Neural progenitor cell (in vitro differentiated cells): Measurements from ENCODE around the gene RBM34. TPM values are rescaled to one million over a fixed set of nuclear protein-coding genes. Genes with fewer than 3 reads are reported as not detected.

Experiments
- DNase-seq: peaks from one replicate; pipeline ENCODE4 v3.0.0-alpha.2; 2016; ENCODE audit warnings: low spot score
- H2AFZ ChIP-seq: fragments of 200-600 bp; sonication (generic); replicated peaks from 2 replicates; pipeline ENCODE4 v1.6.1; 2016; ENCODE audit warnings: antibody characterized with exemption
- H3F3A ChIP-seq: fragments of 200-600 bp; sonication (generic); 2 replicates; pipeline ENCODE4 v1.6.1; 2016; ENCODE audit warnings: antibody characterized with exemption, low read depth
- H3K27ac ChIP-seq: fragments of 200-600 bp; sonication (generic); 2 replicates; pipeline ENCODE4 v1.5.1; 2016; ENCODE audit warnings: mild to moderate bottlenecking
- H3K27me3 ChIP-seq: fragments of 200-600 bp; sonication (generic); 2 replicates; pipeline ENCODE4 v1.6.1; 2016; ENCODE audit warnings: mild to moderate bottlenecking, moderate library complexity
- H3K36me3 ChIP-seq: fragments of 200-600 bp; sonication (generic); 2 replicates; pipeline ENCODE4 v1.5.1; 2016
- H3K4me1 ChIP-seq: fragments of 200-600 bp; sonication (generic); 2 replicates; pipeline ENCODE4 v1.6.1; 2016; ENCODE audit warnings: mixed run types
- H3K4me2 ChIP-seq: fragments of 200-600 bp; sonication (generic); 2 replicates; pipeline ENCODE4 v1.6.1; 2016
- H3K4me3 ChIP-seq: fragments of 200-600 bp; sonication (generic); 2 replicates; pipeline ENCODE4 v1.5.1; 2016
- H3K79me2 ChIP-seq: fragments of 200-600 bp; sonication (generic); 2 replicates; pipeline ENCODE4 v1.6.1; 2016; ENCODE audit warnings: low read depth
- H3K9ac ChIP-seq: fragments of 200-600 bp; sonication (generic); 2 replicates; pipeline ENCODE4 v1.6.1; 2016
- H3K9me3 ChIP-seq: fragments of 200-600 bp; sonication (generic); 2 replicates; pipeline ENCODE4 v1.5.1; 2016; ENCODE audit warnings: low read depth
- H4K20me1 ChIP-seq: fragments of 200-600 bp; sonication (generic); 2 replicates; pipeline ENCODE4 v1.6.1; 2016; ENCODE audit warnings: low read depth
- H3K27ac Mint-ChIP-seq: 3 replicates; pipeline ENCODE4 v1.8.0; 2021; ENCODE audit warnings: mixed read lengths
- H3K27me3 Mint-ChIP-seq: 2 replicates; pipeline ENCODE4 v1.8.0; 2022; ENCODE audit warnings: low read depth, mild to moderate bottlenecking, inconsistent platforms, moderate library complexity, mixed read lengths; ENCODE audit not compliant: insufficient read depth
- H3K36me3 Mint-ChIP-seq: 3 replicates; pipeline ENCODE4 v1.8.0; 2021; ENCODE audit warnings: mixed read lengths
- H3K4me1 Mint-ChIP-seq: 3 replicates; pipeline ENCODE4 v1.8.0; 2021; ENCODE audit warnings: mixed read lengths
- H3K4me3 Mint-ChIP-seq: 3 replicates; pipeline ENCODE4 v1.8.0; 2021; ENCODE audit warnings: mild to moderate bottlenecking, moderate library complexity, mixed read lengths
- H3K9me3 Mint-ChIP-seq: 3 replicates; pipeline ENCODE4 v1.8.0; 2020; ENCODE audit warnings: mixed read lengths
- EZH2 ChIP-seq: fragments of 200-600 bp; sonication (generic); IDR thresholded peaks from 2 replicates; pipeline ENCODE4 v1.6.1; 2017; ENCODE audit warnings: antibody characterized with exemption, mild to moderate bottlenecking, moderate library complexity
- EZH2phosphoT487 ChIP-seq: fragments of 200-600 bp; sonication (generic); IDR thresholded peaks from 2 replicates; pipeline ENCODE4 v1.6.1; 2017; ENCODE audit warnings: antibody characterized with exemption
- total RNA-seq: library from RNA; depleted of rRNA; stranded (reverse); fragments of >200 nt; gene quantifications from 2 replicates; pipeline ENCODE4 v1.2.3, GENCODE V29; 2015; ENCODE audit warnings: low replicate concordance
- TF ChIP-seq, protein P1 (sequence below): fragments of 200-600 bp; sonication (generic); IDR thresholded peaks from 2 replicates; pipeline ENCODE4 v1.5.1; 2017; ENCODE audit warnings: antibody characterized with exemption, mild to moderate bottlenecking

Gene RBM34
- total RNA-seq, 1 donor from 2014 or later = 107 TPM

DNA sequence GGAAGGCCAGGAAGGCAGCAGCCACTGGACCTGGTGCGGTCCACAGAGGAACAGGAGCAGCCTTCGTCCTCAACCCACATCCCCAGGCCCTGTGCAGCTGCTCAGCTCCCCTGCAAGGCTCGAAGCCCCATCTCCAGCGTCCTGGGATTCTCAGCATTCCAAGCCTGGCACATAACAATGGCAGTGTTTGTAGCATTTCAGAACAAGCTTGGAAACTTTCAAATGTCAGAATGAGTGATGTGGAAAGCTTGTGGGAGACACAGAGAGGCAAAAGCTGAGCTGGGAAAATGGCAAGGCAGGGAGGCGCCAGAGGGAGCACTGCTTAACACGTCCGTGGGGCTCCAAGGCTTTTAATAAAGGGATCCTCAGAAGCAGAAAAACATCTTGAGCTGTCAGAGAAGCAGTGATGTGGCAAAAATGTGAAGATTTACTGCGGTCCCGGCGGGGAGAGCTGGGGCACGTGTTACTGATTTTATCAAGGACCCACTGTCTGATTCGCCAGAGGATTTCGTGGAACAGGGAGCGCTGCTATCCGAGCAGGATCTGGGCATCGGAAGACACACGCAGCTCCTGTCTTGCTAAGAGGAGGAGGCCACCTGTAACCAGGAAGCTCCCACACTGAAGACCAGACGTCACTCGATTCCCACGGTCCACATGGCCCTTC is 70.5 kb downstream of the RBM34 start:
- no peak for TF ChIP-seq EZH2
- TF ChIP-seq, protein P1, sequence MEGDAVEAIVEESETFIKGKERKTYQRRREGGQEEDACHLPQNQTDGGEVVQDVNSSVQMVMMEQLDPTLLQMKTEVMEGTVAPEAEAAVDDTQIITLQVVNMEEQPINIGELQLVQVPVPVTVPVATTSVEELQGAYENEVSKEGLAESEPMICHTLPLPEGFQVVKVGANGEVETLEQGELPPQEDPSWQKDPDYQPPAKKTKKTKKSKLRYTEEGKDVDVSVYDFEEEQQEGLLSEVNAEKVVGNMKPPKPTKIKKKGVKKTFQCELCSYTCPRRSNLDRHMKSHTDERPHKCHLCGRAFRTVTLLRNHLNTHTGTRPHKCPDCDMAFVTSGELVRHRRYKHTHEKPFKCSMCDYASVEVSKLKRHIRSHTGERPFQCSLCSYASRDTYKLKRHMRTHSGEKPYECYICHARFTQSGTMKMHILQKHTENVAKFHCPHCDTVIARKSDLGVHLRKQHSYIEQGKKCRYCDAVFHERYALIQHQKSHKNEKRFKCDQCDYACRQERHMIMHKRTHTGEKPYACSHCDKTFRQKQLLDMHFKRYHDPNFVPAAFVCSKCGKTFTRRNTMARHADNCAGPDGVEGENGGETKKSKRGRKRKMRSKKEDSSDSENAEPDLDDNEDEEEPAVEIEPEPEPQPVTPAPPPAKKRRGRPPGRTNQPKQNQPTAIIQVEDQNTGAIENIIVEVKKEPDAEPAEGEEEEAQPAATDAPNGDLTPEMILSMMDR = peak; percentile 18
- Mint-ChIP-seq H3K27ac (peak overlapping the region; percentile 97), H3K9me3 (no peaks in the 10 kb centered on the region), H3K27me3 (peaks cover 8% of the 10 kb centered on the region), H3K4me3 (peak overlapping the region; percentile 58), H3K36me3 (no peaks in the 10 kb centered on the region), H3K4me1 (peaks cover 30% of the 10 kb centered on the region)
- no peak overlapping the region for H3K9ac ChIP-seq
- H3K4me1 ChIP-seq = peaks cover 15% of the 10 kb centered on the region
- peak; percentile 89 for DNase-seq
- H3K36me3 ChIP-seq = no peaks in the 10 kb centered on the region
- no peak overlapping the region for H3K4me3 ChIP-seq
- peaks cover 33% of the 10 kb centered on the region for H3F3A ChIP-seq
- H3K79me2 ChIP-seq = no peaks in the 10 kb centered on the region
- no peaks in the 10 kb centered on the region for H3K9me3 ChIP-seq
- H3K27ac ChIP-seq = peak overlapping the region; percentile 33
- peak overlapping the region; percentile 58 for H3K4me2 ChIP-seq
- peak overlapping the region; percentile 44 for H2AFZ ChIP-seq
- no peaks in the 10 kb centered on the region for H4K20me1 ChIP-seq
- H3K27me3 ChIP-seq = no peaks in the 10 kb centered on the region

DNA sequence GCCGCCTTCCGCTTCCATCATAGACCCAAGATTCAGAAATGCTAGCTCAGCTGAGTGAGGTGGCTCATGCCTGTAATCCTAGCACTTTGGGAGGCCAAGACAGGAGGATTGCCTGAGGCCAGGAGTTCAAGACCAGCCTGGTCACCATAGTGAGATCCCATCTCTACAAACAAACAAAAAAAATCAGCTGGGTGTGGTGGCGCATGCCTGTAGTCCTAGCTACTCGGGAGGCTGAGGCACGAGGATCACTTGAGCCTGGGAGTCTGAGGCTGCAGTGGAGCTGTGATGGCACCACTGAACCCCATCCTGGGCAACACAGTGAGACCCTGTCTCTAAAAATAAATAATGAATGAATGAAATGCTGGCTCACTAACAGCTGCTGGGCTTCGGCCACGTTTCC is 72.1 kb downstream of the RBM34 start:
- DNase-seq = no peak
- TF ChIP-seq, protein P1 = no peak
- no peak for TF ChIP-seq EZH2phosphoT487
- TF ChIP-seq EZH2 = no peak
- H3K4me2 ChIP-seq = no peak overlapping the region
- H3K27me3 Mint-ChIP-seq = peaks cover 8% of the 10 kb centered on the region
- no peaks in the 10 kb centered on the region for H3K27me3 ChIP-seq
- H3K4me1 Mint-ChIP-seq = peaks cover 33% of the 10 kb centered on the region
- no peak overlapping the region for H3K4me3 ChIP-seq
- H3K27ac ChIP-seq = no peak overlapping the region
- H3K4me3 Mint-ChIP-seq = no peak overlapping the region
- H3K79me2 ChIP-seq = no peaks in the 10 kb centered on the region
- H4K20me1 ChIP-seq = no peaks in the 10 kb centered on the region
- H3K9ac ChIP-seq = no peak overlapping the region
- no peaks in the 10 kb centered on the region for H3K9me3 ChIP-seq
- H3K36me3 Mint-ChIP-seq = no peaks in the 10 kb centered on the region
- H3K36me3 ChIP-seq = no peaks in the 10 kb centered on the region
- peaks cover 38% of the 10 kb centered on the region for H3F3A ChIP-seq
- no peak overlapping the region for H2AFZ ChIP-seq
- H3K4me1 ChIP-seq = peaks cover 19% of the 10 kb centered on the region
- H3K27ac Mint-ChIP-seq = peak overlapping the region; percentile 53
- H3K9me3 Mint-ChIP-seq = no peaks in the 10 kb centered on the region

GRCh38 chr1:235088430-235088829 is 72.6 kb downstream of the RBM34 start:
- Histone ChIP-seq H3F3A (peaks cover 37% of the 10 kb centered on the region), H3K36me3 (no peaks in the 10 kb centered on the region), H3K9ac (no peak overlapping the region), H4K20me1 (no peaks in the 10 kb centered on the region), H3K4me1 (peaks cover 22% of the 10 kb centered on the region), H3K27ac (no peak overlapping the region), H3K79me2 (no peaks in the 10 kb centered on the region), H3K9me3 (no peaks in the 10 kb centered on the region), H3K4me3 (no peak overlapping the region), H3K27me3 (no peaks in the 10 kb centered on the region), H2AFZ (no peak overlapping the region), H3K4me2 (no peak overlapping the region)
- TF ChIP-seq, protein P1 = no peak
- TF ChIP-seq EZH2 (no peak), EZH2phosphoT487 (no peak)
- DNase-seq = no peak
- no peak overlapping the region for H3K4me3 Mint-ChIP-seq
- no peaks in the 10 kb centered on the region for H3K36me3 Mint-ChIP-seq
- H3K4me1 Mint-ChIP-seq = peaks cover 33% of the 10 kb centered on the region
- H3K27me3 Mint-ChIP-seq = peaks cover 8% of the 10 kb centered on the region
- H3K9me3 Mint-ChIP-seq = no peaks in the 10 kb centered on the region
- H3K27ac Mint-ChIP-seq = peak overlapping the region; percentile 53
